Germinal center (tissue), 1 donor: ENCODE results near the gene HCAR3.
"Not testable (repeated sequence)": the region's sequence is repeated elsewhere in the genome, so short reads cannot be mapped to it uniquely, and the experiment has no call there.

ENCODE experiments used
- DNase-seq: peaks from one replicate; pipeline ENCODE4 v3.0.0; 2012; ENCODE audit warnings: mixed read lengths, low spot score

The HCAR3 gene

DNA sequence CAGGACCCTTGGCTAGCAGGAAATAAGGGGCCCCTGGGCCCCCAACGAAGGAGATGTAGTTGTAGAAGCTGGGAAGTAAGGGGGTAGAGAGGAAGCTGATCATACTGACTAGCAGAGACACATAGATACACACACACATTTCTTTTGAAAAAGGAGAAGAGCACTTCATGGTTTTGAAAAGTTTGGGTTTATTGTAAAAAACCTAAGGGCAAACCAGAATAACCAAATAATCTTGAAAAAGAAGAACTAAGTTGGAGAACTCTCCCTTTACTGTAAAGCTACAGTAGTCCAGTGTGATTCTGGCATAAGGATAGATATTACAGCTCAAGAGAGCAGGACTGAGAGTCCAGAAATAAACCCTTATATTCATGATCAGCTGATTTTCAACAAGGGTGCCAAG lies 5.8 kb upstream of the HCAR3 start:
- DNase-seq, result no peak

GRCh38 chr12:122721057-122721545 lies 4.5 kb upstream of the HCAR3 start:
- DNase-seq, result no peak

- not testable (repeated sequence) for DNase-seq
These were observed 1.4 kb downstream of the HCAR3 start for GRCh38 chr12:122715211-122715610.

DNA sequence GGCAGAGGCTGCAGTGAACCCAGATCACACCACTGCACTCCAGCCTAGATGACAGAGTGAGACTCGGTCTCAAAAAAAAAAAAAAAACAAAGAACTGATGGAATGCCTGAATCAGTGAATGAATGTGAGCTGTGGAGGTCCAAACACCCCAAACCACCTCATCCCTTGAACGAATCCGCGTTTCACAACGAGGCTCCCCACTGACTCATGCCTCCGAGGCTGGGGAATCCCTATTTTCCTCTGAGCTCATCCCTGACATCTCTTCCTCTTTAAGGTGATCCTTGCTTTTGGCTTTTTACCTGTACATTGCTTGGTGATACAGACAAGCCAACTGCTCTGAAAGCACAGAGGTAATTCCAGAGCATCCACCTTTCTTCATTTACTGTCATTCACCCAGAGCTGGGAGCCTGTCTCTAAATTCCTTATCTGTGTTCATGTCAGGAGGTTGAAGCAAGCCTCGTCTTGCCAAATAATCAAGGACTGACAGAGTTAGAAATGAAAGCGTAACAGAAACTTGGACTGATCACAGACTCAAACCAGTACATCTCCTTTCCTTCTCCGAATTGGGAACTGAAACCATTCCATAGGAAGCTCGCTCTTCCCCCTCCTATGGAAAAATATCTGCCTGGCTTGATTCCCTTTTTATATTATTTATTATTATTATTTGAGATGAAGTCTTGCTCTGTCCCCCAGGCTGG lies 3.0 kb downstream of the HCAR3 start:
- DNase-seq, result not testable (repeated sequence)

DNA sequence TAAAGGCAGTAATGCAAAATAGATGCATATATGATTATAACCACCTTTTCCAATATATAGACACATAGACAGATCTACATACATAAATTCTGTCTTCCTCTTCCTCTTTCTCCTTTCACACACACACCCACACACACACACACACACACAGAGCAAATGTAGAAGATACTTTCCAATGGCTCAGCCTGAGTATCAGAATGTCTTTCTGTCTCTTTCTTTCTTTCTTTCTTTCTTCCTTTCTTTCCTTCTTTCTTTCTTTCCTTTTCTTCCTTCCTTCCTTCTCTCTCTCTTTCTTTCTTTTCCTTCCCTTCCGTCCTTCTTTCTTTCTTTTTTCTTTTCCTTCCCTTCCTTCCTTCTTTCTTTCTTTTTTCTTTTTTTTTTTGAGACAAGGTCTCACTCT lies 5.3 kb downstream of the HCAR3 start:
- not testable (repeated sequence) for DNase-seq

GRCh38 chr12:122710341-122710740 lies 6.3 kb downstream of the HCAR3 start:
- DNase-seq, result not testable (repeated sequence)

DNA sequence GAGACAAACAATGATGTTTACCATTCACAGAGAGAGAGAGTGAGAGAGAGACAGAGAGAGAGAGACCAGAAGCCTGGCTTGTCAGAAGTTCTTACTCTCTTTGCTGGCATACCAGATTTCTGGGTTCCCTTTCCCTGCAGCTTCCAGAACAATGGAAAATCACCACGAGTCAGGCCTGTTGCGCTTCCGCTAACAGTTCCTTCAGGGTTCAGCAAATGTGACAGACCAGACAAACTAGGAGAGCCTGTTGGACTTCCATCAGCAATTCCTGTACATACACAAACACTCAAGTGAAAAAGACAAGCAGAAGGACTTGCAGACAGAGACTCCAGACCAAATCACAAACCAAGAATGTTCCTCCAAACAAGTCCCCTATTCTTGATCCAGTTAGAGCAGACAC lies 7.3 kb downstream of the HCAR3 start:
- DNase-seq, result not testable (repeated sequence)

DNA sequence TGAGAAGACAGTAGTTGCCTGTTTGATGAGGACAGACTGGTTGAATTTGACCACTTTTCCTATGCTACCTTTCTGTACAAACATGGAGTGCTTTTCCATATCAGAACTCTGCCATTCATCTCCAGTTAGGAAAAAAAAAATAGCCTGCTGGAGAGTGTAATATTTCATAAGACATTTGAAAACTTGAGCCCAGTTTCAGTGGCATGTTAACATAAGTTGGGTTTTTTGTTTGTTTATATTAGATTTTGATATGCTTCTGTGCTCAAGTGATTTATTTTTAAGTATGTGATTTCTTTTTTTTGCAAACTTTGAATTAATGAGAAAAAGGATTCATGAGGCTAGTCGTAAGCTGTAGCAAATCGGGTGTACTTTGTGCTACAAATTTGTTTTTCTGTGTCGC lies 12.8 kb downstream of the HCAR3 start:
- not testable (repeated sequence) for DNase-seq

GRCh38 chr12:122702890-122703611 lies 13.6 kb downstream of the HCAR3 start, which contains the start of gene HCAR2:
Gene HCAR2, minus strand, starts transcription at chr12:122703357. Its CDS starts 74 bp downstream, at chr12:122703283.
- DNase-seq, result not testable (repeated sequence)

DNA sequence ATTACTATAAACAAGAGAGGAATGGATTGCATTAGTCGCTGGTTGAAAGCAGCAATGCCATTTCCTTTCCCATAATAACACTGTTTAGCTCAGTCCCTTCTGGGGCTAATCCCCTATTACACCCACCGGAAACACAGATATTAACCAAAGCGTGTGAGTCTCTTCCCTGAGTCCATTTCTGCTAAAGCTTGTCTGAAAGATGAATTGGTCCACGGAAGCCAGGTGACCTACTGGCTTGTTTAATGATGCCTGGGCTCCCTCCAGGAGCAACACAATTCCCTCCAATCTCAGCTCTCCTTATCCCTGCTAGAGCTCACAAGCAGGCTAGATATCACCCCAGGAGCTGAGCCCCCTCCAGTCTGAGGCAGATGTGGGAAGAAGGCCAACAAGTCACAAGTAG lies 15.1 kb downstream of the HCAR3 start:
- DNase-seq, result not testable (repeated sequence)

DNA sequence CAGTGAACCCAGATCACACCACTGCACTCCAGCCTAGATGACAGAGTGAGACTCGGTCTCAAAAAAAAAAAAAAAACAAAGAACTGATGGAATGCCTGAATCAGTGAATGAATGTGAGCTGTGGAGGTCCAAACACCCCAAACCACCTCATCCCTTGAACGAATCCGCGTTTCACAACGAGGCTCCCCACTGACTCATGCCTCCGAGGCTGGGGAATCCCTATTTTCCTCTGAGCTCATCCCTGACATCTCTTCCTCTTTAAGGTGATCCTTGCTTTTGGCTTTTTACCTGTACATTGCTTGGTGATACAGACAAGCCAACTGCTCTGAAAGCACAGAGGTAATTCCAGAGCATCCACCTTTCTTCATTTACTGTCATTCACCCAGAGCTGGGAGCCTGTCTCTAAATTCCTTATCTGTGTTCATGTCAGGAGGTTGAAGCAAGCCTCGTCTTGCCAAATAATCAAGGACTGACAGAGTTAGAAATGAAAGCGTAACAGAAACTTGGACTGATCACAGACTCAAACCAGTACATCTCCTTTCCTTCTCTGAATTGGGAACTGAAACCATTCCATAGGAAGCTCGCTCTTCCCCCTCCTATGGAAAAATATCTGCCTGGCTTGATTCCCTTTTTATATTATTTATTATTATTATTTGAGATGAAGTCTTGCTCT lies 16.4 kb downstream of the HCAR3 start:
- not testable (repeated sequence) for DNase-seq

- DNase-seq, result not testable (repeated sequence)
These were observed 19.7 kb downstream of the HCAR3 start for GRCh38 chr12:122696922-122697321.

DNA sequence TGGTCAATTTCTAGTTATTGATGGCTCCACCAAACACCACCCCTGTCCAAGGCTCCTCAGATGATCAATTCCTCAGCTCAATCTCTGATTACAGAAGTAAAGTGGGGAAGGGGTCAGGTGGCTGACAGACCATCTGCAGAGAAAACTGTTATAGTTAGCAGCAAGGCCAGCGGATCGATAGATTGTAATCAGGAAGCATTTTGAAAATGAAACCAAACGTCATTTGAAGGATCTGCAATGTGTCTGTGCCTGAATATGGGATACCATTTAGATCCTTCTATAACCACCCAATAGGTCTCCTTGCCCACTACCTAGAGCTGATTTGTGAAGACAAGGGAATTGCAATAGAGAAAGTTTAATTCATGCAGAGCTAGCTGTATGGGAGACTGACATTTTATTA lies 25.0 kb downstream of the HCAR3 start:
- no peak for DNase-seq

- DNase-seq, result no peak
These were observed 28.3 kb downstream of the HCAR3 start for GRCh38 chr12:122688291-122688690.

GRCh38 chr12:122687086-122687485 lies 29.5 kb downstream of the HCAR3 start:
- DNase-seq, result no peak

- no peak for DNase-seq
These were observed 30.1 kb downstream of the HCAR3 start for GRCh38 chr12:122686538-122686937.

- DNase-seq, result no peak
These were observed 32.3 kb downstream of the HCAR3 start for GRCh38 chr12:122684297-122684813.

DNA sequence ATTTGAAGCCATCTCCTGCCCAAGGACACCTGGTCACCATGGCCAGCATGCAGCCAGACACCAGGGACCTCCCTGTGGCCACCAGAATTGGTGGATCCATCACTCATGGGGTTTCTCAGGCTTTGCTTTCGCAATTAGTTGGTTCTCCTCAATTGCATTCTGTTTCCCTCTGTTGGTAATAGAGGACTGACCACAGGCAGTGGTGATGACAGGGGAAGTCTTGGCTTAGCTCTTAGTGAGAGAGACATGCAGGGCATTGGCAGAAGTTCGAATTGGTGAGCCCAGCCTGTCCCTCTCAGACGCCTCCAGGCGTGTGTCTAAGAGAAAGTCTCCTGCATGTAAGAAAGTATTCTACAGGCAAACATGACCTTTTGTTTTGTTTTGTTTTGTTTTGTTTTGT lies 34.8 kb downstream of the HCAR3 start:
- DNase-seq, result no peak

DNA sequence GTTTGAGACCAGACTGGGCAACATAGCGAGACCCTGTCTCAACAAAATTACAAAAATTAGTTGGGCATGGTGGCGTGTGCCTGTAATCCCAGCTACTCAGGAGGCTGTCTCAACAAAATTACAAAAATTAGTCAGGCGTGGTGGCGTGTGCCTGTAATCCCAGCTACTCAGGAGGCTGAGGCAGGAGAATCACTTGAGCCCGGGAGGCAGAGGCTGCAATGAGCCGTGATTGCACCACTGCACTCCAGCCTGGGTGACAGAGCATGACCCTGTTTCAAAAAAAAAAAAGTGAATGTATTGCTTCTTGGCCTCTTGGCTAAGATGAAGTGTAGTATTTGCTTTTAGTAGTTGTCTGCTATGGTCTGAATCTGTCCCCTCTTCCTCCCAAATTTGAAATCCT lies 35.6 kb downstream of the HCAR3 start:
- DNase-seq, result not testable (repeated sequence)

DNA sequence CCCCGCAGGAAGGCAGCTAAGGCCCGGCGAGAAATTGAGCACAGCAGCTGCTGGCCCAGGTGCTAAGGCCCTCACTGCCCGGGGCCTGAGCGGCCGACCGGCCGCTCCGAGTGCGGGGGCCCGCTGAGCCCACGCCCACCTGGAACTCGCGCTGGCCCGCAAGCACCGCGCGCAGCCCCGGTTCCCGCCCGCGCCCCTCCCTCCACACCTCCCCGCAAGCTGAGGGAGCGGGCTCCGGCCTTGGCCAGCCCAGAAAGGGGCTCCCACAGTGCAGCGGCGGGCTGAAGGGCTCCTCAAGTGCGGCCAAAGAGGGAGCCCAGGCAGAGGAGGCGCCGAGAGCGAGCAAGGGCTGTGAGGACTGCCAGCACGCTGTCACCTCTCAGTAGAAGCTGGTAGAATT lies 39.8 kb downstream of the HCAR3 start:
- not testable (repeated sequence) for DNase-seq

- DNase-seq, result not testable (repeated sequence)
These were observed 40.6 kb downstream of the HCAR3 start for GRCh38 chr12:122676015-122676414.

DNA sequence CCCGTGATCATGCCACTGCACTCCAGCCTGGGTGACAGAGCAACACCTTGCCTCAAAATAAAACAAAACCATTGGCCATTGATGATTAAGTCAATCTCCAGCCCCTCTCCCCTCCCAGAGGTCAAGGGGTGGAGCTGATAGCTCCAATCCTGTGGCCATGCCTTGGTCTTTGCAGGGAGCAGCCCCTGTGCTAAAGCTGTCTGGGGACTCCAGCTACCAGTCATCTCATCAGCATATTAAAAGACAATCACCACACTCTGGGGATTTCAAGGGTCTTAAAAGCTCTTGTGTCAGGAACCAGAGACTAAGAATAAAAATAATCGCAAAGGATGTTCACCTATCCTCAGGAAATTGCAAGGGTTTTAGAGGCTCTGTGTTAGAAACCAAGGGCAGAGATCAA lies 44.1 kb downstream of the HCAR3 start:
- no peak for DNase-seq
